Breast epithelium (tissue), 4 donors: ENCODE data around the gene UST. TPM values are rescaled to one million over a fixed set of nuclear protein-coding genes. Genes with fewer than 3 reads are reported as not detected.

Source experiments
- DNase-seq, 2 donors: peaks; one replicate each; pipeline ENCODE4 v3.0.0-alpha.2; 2019; ENCODE audit warnings: low spot score in 2 of 2
- H3K27ac ChIP-seq, 2 donors: fragments of 200-600 bp; sonication (generic) in 1 of 2; one replicate each; pipeline ENCODE4 v1.5.1; 2016 to 2019; ENCODE audit warnings: mild to moderate bottlenecking in 1 of 2
- H3K27me3 ChIP-seq, 2 donors: fragments of 200-600 bp; sonication (generic) in 1 of 2; one replicate each; pipeline versions ENCODE4 v1.5.1 to v1.6.0; 2017 to 2019; ENCODE audit warnings: control low read depth in 1 of 2, mild to moderate bottlenecking in 1 of 2
- H3K36me3 ChIP-seq: fragments of 200-600 bp; one replicate; pipeline ENCODE4 v1.5.1; 2019
- H3K4me1 ChIP-seq, 2 donors: fragments of 200-600 bp; sonication (generic); one replicate each; pipeline ENCODE4 v1.5.1; 2016 to 2019; ENCODE audit warnings: control low read depth in 1 of 2
- H3K4me3 ChIP-seq, 3 donors: fragments of 200-600 bp; sonication (generic); 1 replicate in 2 of 3; 2 replicates in 1 of 3; pipeline ENCODE4 v1.5.1; 2016 to 2019; ENCODE audit warnings: mild to moderate bottlenecking in 3 of 3, moderate library complexity in 2 of 3
- H3K9me3 ChIP-seq, 2 donors: fragments of 200-600 bp; sonication (generic) in 1 of 2; one replicate each; pipeline ENCODE4 v1.5.1; 2016 to 2019; ENCODE audit warnings: control low read depth in 1 of 2
- POLR2A ChIP-seq: fragments of 450-650 bp; IDR thresholded peaks from one replicate; pipeline ENCODE4 v1.6.1; 2016; ENCODE audit warnings: antibody characterized with exemption, mild to moderate bottlenecking, moderate library complexity
- POLR2AphosphoS5 ChIP-seq, 3 donors: sonication (generic); formaldehyde crosslinking; IDR thresholded peaks; one replicate each; pipeline ENCODE4 v1.6.1; 2017; ENCODE audit warnings: antibody characterized with exemption in 3 of 3
- intact Hi-C: fragments of 100-400 bp; cut with DNase I; formaldehyde crosslinking; loops from one replicate; pipeline ENCODE4 v1.15.1; 2023; ENCODE audit warnings: low total_unique reads
- total RNA-seq, 3 donors: library from RNA; depleted of rRNA; stranded (reverse); fragments of >200 nt; gene quantifications; one replicate each; pipeline ENCODE4 v1.1.0, GENCODE V29; 2016
- TF ChIP-seq, protein P1 (sequence below), 3 donors: fragments of 450-650 bp; IDR thresholded peaks; one replicate each; pipeline ENCODE4 v1.5.1; 2016 to 2017; ENCODE audit warnings: antibody characterized with exemption in 3 of 3, mild to moderate bottlenecking in 3 of 3, moderate library complexity in 3 of 3

The UST gene
- total RNA-seq, 3 donors from 2014 or later, result 10.5 to 28.8 (median 13.2) TPM

GRCh38 chr6:148932731-148933130, 185.9 kb downstream of the UST start:
- TF ChIP-seq, protein P1, sequence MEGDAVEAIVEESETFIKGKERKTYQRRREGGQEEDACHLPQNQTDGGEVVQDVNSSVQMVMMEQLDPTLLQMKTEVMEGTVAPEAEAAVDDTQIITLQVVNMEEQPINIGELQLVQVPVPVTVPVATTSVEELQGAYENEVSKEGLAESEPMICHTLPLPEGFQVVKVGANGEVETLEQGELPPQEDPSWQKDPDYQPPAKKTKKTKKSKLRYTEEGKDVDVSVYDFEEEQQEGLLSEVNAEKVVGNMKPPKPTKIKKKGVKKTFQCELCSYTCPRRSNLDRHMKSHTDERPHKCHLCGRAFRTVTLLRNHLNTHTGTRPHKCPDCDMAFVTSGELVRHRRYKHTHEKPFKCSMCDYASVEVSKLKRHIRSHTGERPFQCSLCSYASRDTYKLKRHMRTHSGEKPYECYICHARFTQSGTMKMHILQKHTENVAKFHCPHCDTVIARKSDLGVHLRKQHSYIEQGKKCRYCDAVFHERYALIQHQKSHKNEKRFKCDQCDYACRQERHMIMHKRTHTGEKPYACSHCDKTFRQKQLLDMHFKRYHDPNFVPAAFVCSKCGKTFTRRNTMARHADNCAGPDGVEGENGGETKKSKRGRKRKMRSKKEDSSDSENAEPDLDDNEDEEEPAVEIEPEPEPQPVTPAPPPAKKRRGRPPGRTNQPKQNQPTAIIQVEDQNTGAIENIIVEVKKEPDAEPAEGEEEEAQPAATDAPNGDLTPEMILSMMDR (IDR thresholded peaks at IDR 0.05), result no peak
- no peak for TF ChIP-seq POLR2A
- TF ChIP-seq POLR2AphosphoS5 (IDR thresholded peaks at IDR 0.05), result no peak
- no peak overlapping the region for H3K4me3 ChIP-seq
- intact Hi-C loops, result no loop called here
- H3K9me3 ChIP-seq, result no peaks in the 10 kb centered on the region
- H3K27me3 ChIP-seq, result no peaks in the 10 kb centered on the region
- DNase-seq, result no peak
- no peaks in the 10 kb centered on the region for H3K4me1 ChIP-seq
- H3K36me3 ChIP-seq, result no peaks in the 10 kb centered on the region
- no peak overlapping the region for H3K27ac ChIP-seq

DNA sequence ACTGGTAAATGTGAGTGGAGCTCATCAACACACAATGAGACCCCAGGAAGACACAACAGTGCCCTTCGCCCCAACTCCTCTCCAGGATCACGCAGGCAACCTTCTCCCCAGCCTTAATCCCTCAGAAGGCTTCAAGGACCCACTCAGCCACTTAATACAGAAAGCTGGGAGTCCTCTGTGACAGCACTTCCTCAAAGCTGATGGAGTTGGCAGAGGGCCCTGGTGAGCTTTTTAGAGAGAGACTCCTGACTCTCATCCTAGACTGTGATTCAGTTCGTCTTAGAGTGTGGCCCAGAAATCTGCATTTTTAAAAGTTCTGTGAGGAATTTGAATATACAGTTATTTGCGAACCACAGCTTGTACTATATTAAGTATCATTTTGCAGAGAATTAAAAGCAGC, 187.7 kb downstream of the UST start:
- no peak for DNase-seq

GRCh38 chr6:148934961-148935360, 188.1 kb downstream of the UST start:
- intact Hi-C loops, result no loop called here
- H3K4me3 ChIP-seq, result no peak overlapping the region
- H3K27ac ChIP-seq, result no peak overlapping the region

More for the DNA sequence above, 187.7 kb downstream of the UST start:
- Histone ChIP-seq H3K36me3 (no peaks in the 10 kb centered on the region), H3K27ac (peak overlapping the region in 1 of 2 donors; percentile 19), H3K4me3 (no peak overlapping the region), H3K9me3 (no peaks in the 10 kb centered on the region), H3K27me3 (no peaks in the 10 kb centered on the region), H3K4me1 (no peaks in the 10 kb centered on the region)
- TF ChIP-seq POLR2A (no peak), POLR2AphosphoS5 (IDR thresholded peaks at IDR 0.05) (no peak)
- TF ChIP-seq, protein P1 (IDR thresholded peaks at IDR 0.05), result no peak
- intact Hi-C loops, result no loop called here

GRCh38 chr6:148935705-148936435, 189.0 kb downstream of the UST start:
- H3K4me3 ChIP-seq, result no peak overlapping the region
- TF ChIP-seq POLR2A (no peak), POLR2AphosphoS5 (IDR thresholded peaks at IDR 0.05) (no peak)
- TF ChIP-seq, protein P1 (IDR thresholded peaks at IDR 0.05), result no peak
- H3K9me3 ChIP-seq, result no peaks in the 10 kb centered on the region
- no peak overlapping the region for H3K27ac ChIP-seq
- no peaks in the 10 kb centered on the region for H3K4me1 ChIP-seq
- intact Hi-C loops, result no loop called here
- no peak for DNase-seq
- no peaks in the 10 kb centered on the region for H3K36me3 ChIP-seq
- no peaks in the 10 kb centered on the region for H3K27me3 ChIP-seq

More at GRCh38 chr6:148934961-148935360, 188.1 kb downstream of the UST start:
- H3K9me3 ChIP-seq, result no peaks in the 10 kb centered on the region
- no peaks in the 10 kb centered on the region for H3K4me1 ChIP-seq
- TF ChIP-seq POLR2A (no peak), POLR2AphosphoS5 (IDR thresholded peaks at IDR 0.05) (no peak)
- TF ChIP-seq, protein P1 (IDR thresholded peaks at IDR 0.05), result no peak
- no peaks in the 10 kb centered on the region for H3K36me3 ChIP-seq
- no peaks in the 10 kb centered on the region for H3K27me3 ChIP-seq
- no peak for DNase-seq

DNA sequence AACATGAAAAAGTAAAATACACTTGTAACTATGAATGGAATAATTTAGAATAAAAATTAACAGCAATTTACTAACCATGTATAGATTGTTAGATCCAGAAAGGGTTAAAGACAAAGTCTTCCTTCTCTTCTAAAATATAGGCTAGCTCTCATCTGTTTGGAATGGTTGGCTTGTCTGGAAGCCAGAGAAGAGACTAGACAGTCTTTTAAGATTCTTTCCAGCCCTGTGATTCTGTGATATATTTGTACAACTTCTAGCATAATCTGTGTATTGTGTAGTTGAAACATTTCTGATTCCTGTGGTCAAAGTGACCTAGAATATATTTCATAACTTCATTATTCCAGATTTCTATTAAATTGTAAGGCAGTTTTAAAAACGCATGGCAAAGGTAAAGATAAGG, 196.6 kb downstream of the UST start:
- Histone ChIP-seq H3K9me3 (no peaks in the 10 kb centered on the region), H3K27me3 (no peaks in the 10 kb centered on the region), H3K4me1 (no peaks in the 10 kb centered on the region), H3K4me3 (no peak overlapping the region), H3K36me3 (no peaks in the 10 kb centered on the region), H3K27ac (no peak overlapping the region)
- DNase-seq, result no peak
- intact Hi-C loops, result loop anchor here (10.0 kb wide), 1 partner anchor 369 kb away; no protein-coding TSS in a partner anchor
- TF ChIP-seq POLR2AphosphoS5 (IDR thresholded peaks at IDR 0.05) (no peak), POLR2A (no peak)
- TF ChIP-seq, protein P1 (IDR thresholded peaks at IDR 0.05), result no peak
